Brain microvascular endothelial cell (primary cell): ENCODE measurements around the gene SMIM35.

ENCODE experiments used
- DNase-seq: peaks from one replicate; pipeline ENCODE4 v3.0.0-alpha.2; 2020
- H3K27ac ChIP-seq: fragments of 250-450 bp; sonication (Bioruptor Pico); 2 replicates; pipeline ENCODE4 v1.5.1; 2020; ENCODE audit warnings: mild to moderate bottlenecking, moderate library complexity
- H3K27me3 ChIP-seq: fragments of 250-450 bp; sonication (Bioruptor Pico); replicated peaks from 2 replicates; pipeline ENCODE4 v1.5.1; 2020; ENCODE audit warnings: mild to moderate bottlenecking
- H3K36me3 ChIP-seq: fragments of 250-450 bp; sonication (Bioruptor Pico); replicated peaks from 2 replicates; pipeline ENCODE4 v1.5.1; 2020; ENCODE audit warnings: mild to moderate bottlenecking
- H3K4me3 ChIP-seq: 2 replicates; pipeline ENCODE4 v1.5.1; 2011; ENCODE audit warnings: low read depth, mild to moderate bottlenecking, control low read depth, low read length, moderate library complexity
- CTCF ChIP-seq: IDR thresholded peaks from 2 replicates; pipeline ENCODE4 v1.5.1; 2011; ENCODE audit warnings: low read depth, mild to moderate bottlenecking, moderate library complexity, low read length, control low read depth, inconsistent platforms; ENCODE audit errors: missing control alignments
- in situ Hi-C: cut with HindIII; loops from 2 replicates; pipeline ENCODE4 v1.10.0; 2017; ENCODE audit warnings: low sequenced_read_pairs, low pct_ligation_motif_present

The SMIM35 gene

GRCh38 chr11:118017631-118018315 is 69.0 kb downstream of the SMIM35 start:
- TF ChIP-seq CTCF, result no peak
- no peaks in the 10 kb centered on the region for H3K27me3 ChIP-seq

GRCh38 chr11:118017111-118017510 is 69.7 kb downstream of the SMIM35 start:
- no peaks in the 10 kb centered on the region for H3K27me3 ChIP-seq
- in situ Hi-C loops, result no loop called here
- no peak for TF ChIP-seq CTCF

More at GRCh38 chr11:118017631-118018315, 69.0 kb downstream of the SMIM35 start:
- in situ Hi-C loops, result no loop called here
- Histone ChIP-seq H3K27ac (no peak overlapping the region), H3K4me3 (no peak overlapping the region), H3K36me3 (no peaks in the 10 kb centered on the region)
- no peak for DNase-seq

GRCh38 chr11:118016104-118016503 is 70.7 kb downstream of the SMIM35 start:
- in situ Hi-C loops, result no loop called here
- TF ChIP-seq CTCF, result no peak
- H3K4me3 ChIP-seq, result no peak overlapping the region
- no peaks in the 10 kb centered on the region for H3K27me3 ChIP-seq
- H3K36me3 ChIP-seq, result no peaks in the 10 kb centered on the region
- no peak overlapping the region for H3K27ac ChIP-seq
- DNase-seq, result no peak

More at GRCh38 chr11:118017111-118017510, 69.7 kb downstream of the SMIM35 start:
- Histone ChIP-seq H3K4me3 (no peak overlapping the region), H3K36me3 (no peaks in the 10 kb centered on the region), H3K27ac (no peak overlapping the region)
- DNase-seq, result no peak

GRCh38 chr11:118015385-118015841 is 71.3 kb downstream of the SMIM35 start:
- in situ Hi-C loops, result no loop called here
- H3K27ac ChIP-seq, result no peak overlapping the region

GRCh38 chr11:118014022-118014421 is 72.7 kb downstream of the SMIM35 start:
- Histone ChIP-seq H3K27ac (no peak overlapping the region), H3K4me3 (no peak overlapping the region), H3K36me3 (no peaks in the 10 kb centered on the region), H3K27me3 (no peaks in the 10 kb centered on the region)
- TF ChIP-seq CTCF, result no peak
- DNase-seq, result no peak
- in situ Hi-C loops, result no loop called here

More at GRCh38 chr11:118015385-118015841, 71.3 kb downstream of the SMIM35 start:
- H3K4me3 ChIP-seq, result no peak overlapping the region
- H3K27me3 ChIP-seq, result no peaks in the 10 kb centered on the region
- no peaks in the 10 kb centered on the region for H3K36me3 ChIP-seq
- no peak for DNase-seq
- no peak for TF ChIP-seq CTCF
